H9 (cell line): Measurements from ENCODE around the gene ACVR1B. TPM values are rescaled to one million over a fixed set of nuclear protein-coding genes. Genes with fewer than 3 reads are reported as not detected.

Source experiments
- DNase-seq: peaks from one replicate; pipeline ENCODE4 v3.0.0-alpha.2; 2017
- H2AFZ ChIP-seq: one replicate; pipeline ENCODE4 v1.6.1; 2013; ENCODE audit warnings: mild to moderate bottlenecking, low read length, control low read depth, moderate library complexity
- H2AK5ac ChIP-seq: 2 replicates; pipeline ENCODE4 v1.6.1; 2013; ENCODE audit warnings: low read length, control low read depth, mixed read lengths; ENCODE audit not compliant: insufficient read length
- H2BK120ac ChIP-seq: one replicate; pipeline ENCODE4 v1.6.1; 2013; ENCODE audit warnings: low read depth, mild to moderate bottlenecking, low read length, control low read depth, inconsistent platforms; ENCODE audit not compliant: poor library complexity, severe bottlenecking
- H2BK12ac ChIP-seq: 2 replicates; pipeline ENCODE4 v1.6.1; 2013; ENCODE audit warnings: low read length, control low read depth, mixed read lengths, low read depth; ENCODE audit not compliant: insufficient read length
- H2BK15ac ChIP-seq: 2 replicates; pipeline ENCODE4 v1.6.1; 2013; ENCODE audit warnings: low read depth, low read length, control low read depth
- H2BK20ac ChIP-seq: one replicate; pipeline ENCODE4 v1.6.1; 2013; ENCODE audit warnings: low read depth, mild to moderate bottlenecking, low read length, control low read depth, inconsistent platforms; ENCODE audit not compliant: poor library complexity, severe bottlenecking
- H2BK5ac ChIP-seq: 2 replicates; pipeline ENCODE4 v1.6.1; 2013; ENCODE audit warnings: low read length, control low read depth, mixed read lengths; ENCODE audit not compliant: insufficient read length
- H3K14ac ChIP-seq: 2 replicates; pipeline ENCODE4 v1.6.1; 2013; ENCODE audit warnings: low read length, control low read depth; ENCODE audit not compliant: insufficient read depth
- H3K18ac ChIP-seq: 2 replicates; pipeline ENCODE4 v1.6.1; 2013; ENCODE audit warnings: low read depth, mild to moderate bottlenecking, mixed read lengths, low read length, control low read depth; ENCODE audit not compliant: insufficient read length
- H3K23ac ChIP-seq: 2 replicates; pipeline ENCODE4 v1.6.1; 2013; ENCODE audit warnings: low read length, control low read depth, mixed read lengths, low read depth; ENCODE audit not compliant: insufficient read length
- H3K23me2 ChIP-seq: 2 replicates; pipeline ENCODE4 v1.6.1; 2013; ENCODE audit warnings: low read depth, mild to moderate bottlenecking, mixed read lengths, low read length, control low read depth; ENCODE audit not compliant: insufficient read length, poor library complexity, severe bottlenecking
- H3K27ac ChIP-seq: 2 replicates; pipeline ENCODE4 v1.5.1; 2013; ENCODE audit warnings: low read length, control low read depth, mixed read lengths, low read depth; ENCODE audit not compliant: insufficient read length
- H3K27me3 ChIP-seq: 2 replicates; pipeline ENCODE4 v1.6.1; 2013; ENCODE audit warnings: low read length, control low read depth, inconsistent platforms; ENCODE audit not compliant: insufficient read depth
- H3K4ac ChIP-seq: 2 replicates; pipeline ENCODE4 v1.6.1; 2013; ENCODE audit warnings: low read depth, mild to moderate bottlenecking, control low read depth, inconsistent platforms, low read length, moderate library complexity
- H3K4me1 ChIP-seq: 2 replicates; pipeline ENCODE4 v1.6.1; 2013; ENCODE audit warnings: low read length, control low read depth, inconsistent platforms; ENCODE audit not compliant: insufficient read depth
- H3K4me2 ChIP-seq: 2 replicates; pipeline ENCODE4 v1.6.1; 2013; ENCODE audit warnings: low read length, control low read depth, mixed read lengths; ENCODE audit not compliant: insufficient read length, insufficient read depth
- H3K56ac ChIP-seq: 2 replicates; pipeline ENCODE4 v1.6.1; 2013; ENCODE audit warnings: low read depth, mild to moderate bottlenecking, mixed read lengths, low read length, control low read depth; ENCODE audit not compliant: insufficient read length
- H3K79me1 ChIP-seq: 2 replicates; pipeline ENCODE4 v1.6.1; 2013; ENCODE audit warnings: low read depth, mild to moderate bottlenecking, moderate library complexity, low read length, control low read depth, inconsistent platforms; ENCODE audit not compliant: insufficient read depth, poor library complexity, severe bottlenecking
- H3K79me2 ChIP-seq: 2 replicates; pipeline ENCODE4 v1.6.1; 2013; ENCODE audit warnings: low read length, control low read depth, inconsistent platforms; ENCODE audit not compliant: insufficient read depth
- H3K9ac ChIP-seq: 2 replicates; pipeline ENCODE4 v1.6.1; 2013; ENCODE audit warnings: low read length, control low read depth, mixed read lengths; ENCODE audit not compliant: insufficient read length; ENCODE audit errors: extremely low read depth
- H3K9me3 ChIP-seq: one replicate; pipeline ENCODE4 v1.6.1; 2013; ENCODE audit warnings: low read depth, low read length, inconsistent platforms; ENCODE audit not compliant: control insufficient read depth
- H3T11ph ChIP-seq: one replicate; pipeline ENCODE4 v1.6.1; 2013; ENCODE audit warnings: mild to moderate bottlenecking, low read length, control low read depth, inconsistent platforms
- H4K20me1 ChIP-seq: one replicate; pipeline ENCODE4 v1.6.1; 2013; ENCODE audit not compliant: control insufficient read depth, insufficient read length, insufficient read depth
- H4K5ac ChIP-seq: 2 replicates; pipeline ENCODE4 v1.6.1; 2013; ENCODE audit warnings: low read depth, mild to moderate bottlenecking, mixed read lengths, low read length, control low read depth; ENCODE audit not compliant: insufficient read length
- H4K8ac ChIP-seq: replicated peaks from 2 replicates; pipeline ENCODE4 v1.6.1; 2013; ENCODE audit warnings: low read length, control low read depth, mixed read lengths, low read depth; ENCODE audit not compliant: insufficient read length
- H4K91ac ChIP-seq: 2 replicates; pipeline ENCODE4 v1.6.1; 2013; ENCODE audit warnings: low read depth, mild to moderate bottlenecking, moderate library complexity, mixed read lengths, low read length, control low read depth; ENCODE audit not compliant: insufficient read length
- H3K27ac Mint-ChIP-seq, 3 experiments: 2 replicates in 2 of 3; 3 replicates in 1 of 3; pipeline ENCODE4 v1.8.0; 2020 to 2021; ENCODE audit warnings: mixed read lengths in 3 of 3, mild to moderate bottlenecking in 1 of 3, moderate library complexity in 1 of 3
- H3K27me3 Mint-ChIP-seq: 2 replicates; pipeline ENCODE4 v1.8.0; 2021; ENCODE audit warnings: low read depth, mild to moderate bottlenecking, moderate library complexity, mixed read lengths
- H3K36me3 Mint-ChIP-seq, 3 experiments: 2 replicates in 2 of 3; 3 replicates in 1 of 3; pipeline ENCODE4 v1.8.0; 2020 to 2021; ENCODE audit warnings: low read depth in 3 of 3, mixed read lengths in 3 of 3; ENCODE audit not compliant: insufficient read depth in 1 of 3
- H3K4me1 Mint-ChIP-seq, 2 experiments: 2 replicates each; pipeline ENCODE4 v1.8.0; 2020; ENCODE audit warnings: mixed read lengths in 2 of 2
- H3K4me3 Mint-ChIP-seq, 2 experiments: 2 replicates in 1 of 2; 3 replicates in 1 of 2; pipeline ENCODE4 v1.8.0; 2020 to 2021; ENCODE audit warnings: mild to moderate bottlenecking in 2 of 2, mixed read lengths in 2 of 2, moderate library complexity in 1 of 2
- H3K9me3 Mint-ChIP-seq, 2 experiments: 2 replicates in 1 of 2; 3 replicates in 1 of 2; pipeline ENCODE4 v1.8.0; 2020; ENCODE audit warnings: mild to moderate bottlenecking in 2 of 2, mixed read lengths in 2 of 2, moderate library complexity in 1 of 2
- WGBS: extraction: QIAGEN DNeasy Blood & Tissue Kit; methylation state at CpG from one replicate; pipeline ENCODE4 v1.1.7; 2013; ENCODE audit warnings: missing lambda C conversion rate, low lambda C conversion rate, mixed read lengths; ENCODE audit not compliant: insufficient read length; ENCODE audit errors: extremely low coverage; 5-methylcytosine and 5-hydroxymethylcytosine counted together
- total RNA-seq: library from RNA; stranded (reverse); gene quantifications from 2 replicates; pipeline ENCODE4 v1.2.1, GENCODE V29; 2021
- TF ChIP-seq, protein P1 (sequence below): fragments of 200-600 bp; sonication (generic); conservative IDR thresholded peaks from 3 replicates; pipeline ENCODE4 v1.8.0; 2021; ENCODE audit warnings: antibody characterized with exemption, mild to moderate bottlenecking

The ACVR1B gene
- total RNA-seq, 1 experiment from 2014 or later = 16.3 TPM

DNA sequence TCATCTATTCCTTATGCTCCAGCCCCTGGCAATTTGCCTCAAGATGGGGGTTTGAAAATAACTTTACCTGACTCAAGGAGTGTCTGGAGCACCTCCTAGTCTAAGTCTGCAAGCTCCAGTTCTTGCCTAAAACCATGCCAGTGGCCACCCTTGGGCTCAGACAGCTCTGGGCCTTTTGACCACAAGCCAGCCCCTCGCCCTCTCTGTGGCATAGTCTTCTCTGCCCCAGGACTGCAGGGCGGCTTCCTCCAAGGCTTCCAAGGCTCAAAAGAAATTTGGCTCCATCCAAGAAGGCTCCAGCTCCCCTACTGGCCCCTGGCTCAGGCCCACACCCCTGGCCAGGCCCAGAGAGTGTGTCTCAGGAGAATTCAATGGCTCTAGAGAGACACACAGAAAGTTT lies 29.4 kb upstream of the ACVR1B start:
- Histone ChIP-seq H2AFZ (no peak overlapping the region), H3K14ac (no peak overlapping the region), H3K56ac (no peak overlapping the region), H4K8ac (no peak overlapping the region), H2BK20ac (no peak overlapping the region), H4K20me1 (no peaks in the 10 kb centered on the region), H3K9ac (no peak overlapping the region), H4K5ac (no peak overlapping the region), H3K27ac (no peak overlapping the region), H2BK15ac (no peak overlapping the region), H4K91ac (no peak overlapping the region), H3K9me3 (no peaks in the 10 kb centered on the region), H3K79me1 (no peaks in the 10 kb centered on the region), H3T11ph (no peak overlapping the region), H2AK5ac (no peak overlapping the region), H3K27me3 (no peaks in the 10 kb centered on the region), H2BK120ac (no peak overlapping the region), H3K23me2 (no peaks in the 10 kb centered on the region), H3K4me2 (no peak overlapping the region), H2BK5ac (no peak overlapping the region), H3K4ac (no peak overlapping the region), H3K4me1 (no peaks in the 10 kb centered on the region; the same call in 1 of the 2 replicates), H2BK12ac (no peak overlapping the region), H3K23ac (no peak overlapping the region), H3K79me2 (no peaks in the 10 kb centered on the region), H3K18ac (no peak overlapping the region)
- Mint-ChIP-seq H3K9me3 (no peaks in the 10 kb centered on the region), H3K27ac (no peak overlapping the region), H3K36me3 (no peaks in the 10 kb centered on the region), H3K27me3 (peaks cover 33% of the 10 kb centered on the region), H3K4me3 (no peak overlapping the region), H3K4me1 (peaks cover 19 to 35% of the 10 kb centered on the region in 2 experiments)
- no peak for DNase-seq
- TF ChIP-seq, protein P1, sequence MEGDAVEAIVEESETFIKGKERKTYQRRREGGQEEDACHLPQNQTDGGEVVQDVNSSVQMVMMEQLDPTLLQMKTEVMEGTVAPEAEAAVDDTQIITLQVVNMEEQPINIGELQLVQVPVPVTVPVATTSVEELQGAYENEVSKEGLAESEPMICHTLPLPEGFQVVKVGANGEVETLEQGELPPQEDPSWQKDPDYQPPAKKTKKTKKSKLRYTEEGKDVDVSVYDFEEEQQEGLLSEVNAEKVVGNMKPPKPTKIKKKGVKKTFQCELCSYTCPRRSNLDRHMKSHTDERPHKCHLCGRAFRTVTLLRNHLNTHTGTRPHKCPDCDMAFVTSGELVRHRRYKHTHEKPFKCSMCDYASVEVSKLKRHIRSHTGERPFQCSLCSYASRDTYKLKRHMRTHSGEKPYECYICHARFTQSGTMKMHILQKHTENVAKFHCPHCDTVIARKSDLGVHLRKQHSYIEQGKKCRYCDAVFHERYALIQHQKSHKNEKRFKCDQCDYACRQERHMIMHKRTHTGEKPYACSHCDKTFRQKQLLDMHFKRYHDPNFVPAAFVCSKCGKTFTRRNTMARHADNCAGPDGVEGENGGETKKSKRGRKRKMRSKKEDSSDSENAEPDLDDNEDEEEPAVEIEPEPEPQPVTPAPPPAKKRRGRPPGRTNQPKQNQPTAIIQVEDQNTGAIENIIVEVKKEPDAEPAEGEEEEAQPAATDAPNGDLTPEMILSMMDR = no peak
- no CpG with 5 or more reads among the region's 2 CpGs for WGBS
